Keratinocyte (primary cell): ENCODE results near the gene FOXL2NB. TPM values are rescaled to one million over a fixed set of nuclear protein-coding genes. Genes with fewer than 3 reads are reported as not detected.
A peak's percentile ranks its signal among the peaks of the same experiment; 100 is the strongest.

Source experiments
- DNase-seq: peaks from one replicate; pipeline ENCODE4 v3.0.0-alpha.2; 2011; ENCODE audit warnings: low read depth, missing footprints, low spot score
- FAIRE-seq: peaks from 2 replicates; lab custom pipeline; 2011; peaks lifted over from hg19 to GRCh38; lab: Jason Lieb, UNC
- H2AFZ ChIP-seq: 2 replicates; pipeline ENCODE4 v1.6.0; 2012; ENCODE audit warnings: low read length, control low read depth, inconsistent platforms; ENCODE audit not compliant: control insufficient read depth
- H3K27ac ChIP-seq: 2 replicates; pipeline ENCODE4 v1.5.1; 2011; ENCODE audit warnings: low read length; ENCODE audit not compliant: control insufficient read depth, insufficient read depth
- H3K27me3 ChIP-seq: 3 replicates; pipeline ENCODE4 v1.6.0; 2011; ENCODE audit warnings: low read length; ENCODE audit not compliant: control insufficient read depth, insufficient read depth; ENCODE audit errors: extremely low read depth
- H3K36me3 ChIP-seq, 2 experiments: 2 replicates in 1 of 2; 3 replicates in 1 of 2; pipeline ENCODE4 v1.5.1; 2011; ENCODE audit warnings: low read length in 2 of 2, mild to moderate bottlenecking in 1 of 2; ENCODE audit not compliant: control insufficient read depth in 2 of 2, insufficient read depth in 2 of 2; ENCODE audit errors: extremely low read depth in 1 of 2
- H3K4me1 ChIP-seq: 3 replicates; pipeline ENCODE4 v1.5.1; 2011; ENCODE audit warnings: low read length; ENCODE audit not compliant: control insufficient read depth, insufficient read depth; ENCODE audit errors: extremely low read depth
- H3K4me2 ChIP-seq: 3 replicates; pipeline ENCODE4 v1.6.0; 2011; ENCODE audit warnings: low read depth, low read length; ENCODE audit not compliant: control insufficient read depth, insufficient read depth; ENCODE audit errors: extremely low read depth
- H3K4me3 ChIP-seq, 3 experiments: fragments of 200-600 bp in 1 of 3; sonication (generic) in 1 of 3; 2 replicates in 2 of 3; 3 replicates in 1 of 3; pipeline ENCODE4 v1.5.1; 2011 to 2016; ENCODE audit warnings: low read length in 3 of 3, mild to moderate bottlenecking in 3 of 3, control low read depth in 2 of 3, inconsistent platforms in 1 of 3, low read depth in 1 of 3, mixed read lengths in 1 of 3, mixed run types in 1 of 3, moderate library complexity in 1 of 3; ENCODE audit not compliant: control insufficient read depth in 2 of 3, insufficient read depth in 2 of 3; ENCODE audit errors: extremely low read depth in 1 of 3
- H3K79me2 ChIP-seq: 2 replicates; pipeline ENCODE4 v1.6.0; 2012; ENCODE audit warnings: low read length; ENCODE audit not compliant: control insufficient read depth, insufficient read depth
- H3K9ac ChIP-seq: 3 replicates; pipeline ENCODE4 v1.6.0; 2011; ENCODE audit warnings: low read length; ENCODE audit not compliant: control insufficient read depth, insufficient read depth; ENCODE audit errors: extremely low read depth
- H3K9me1 ChIP-seq: 3 replicates; pipeline ENCODE4 v1.6.0; 2011; ENCODE audit warnings: low read length; ENCODE audit not compliant: control insufficient read depth, insufficient read depth; ENCODE audit errors: extremely low read depth
- H3K9me3 ChIP-seq: 2 replicates; pipeline ENCODE4 v1.5.1; 2012; ENCODE audit warnings: low read depth, low read length; ENCODE audit not compliant: control insufficient read depth
- H4K20me1 ChIP-seq: 3 replicates; pipeline ENCODE4 v1.6.0; 2011; ENCODE audit warnings: low read length; ENCODE audit not compliant: control insufficient read depth, insufficient read depth; ENCODE audit errors: extremely low read depth
- CTCF ChIP-seq, 3 experiments: IDR thresholded peaks in 1 of 3; conservative IDR thresholded peaks in 1 of 3; optimal IDR thresholded peaks in 1 of 3; 2 replicates in 2 of 3; 3 replicates in 1 of 3; pipeline versions ENCODE3 to v1.5.1; 2011; ENCODE audit warnings: low read length in 3 of 3, mild to moderate bottlenecking in 3 of 3, moderate library complexity in 2 of 3, control low read depth in 1 of 3, inconsistent platforms in 1 of 3; ENCODE audit not compliant: insufficient read depth in 2 of 3; ENCODE audit errors: extremely low read depth in 1 of 3
- EZH2 ChIP-seq: IDR thresholded peaks from one replicate; pipeline ENCODE4 v1.6.1; 2012; ENCODE audit warnings: inconsistent platforms, mild to moderate bottlenecking, low read length, moderate library complexity
- dilution Hi-C: fragments of 300-500 bp; cut with MboI; formaldehyde crosslinking; loops from one replicate; pipeline ENCODE4 v1.7.0; 2020; ENCODE audit warnings: low sequenced_read_pairs; ENCODE audit not compliant: extremely low pct_ligation_motif_present
- polyA plus RNA-seq, 5 experiments: library from polyadenylated mRNA; depleted of rRNA in 3 of 5; stranded (reverse) in 3 of 5; stranded (forward) in 1 of 5; unstranded in 1 of 5; fragments of >200 nt; gene quantifications; 1 replicate in 1 of 5; 2 replicates in 3 of 5; 3 replicates in 1 of 5; pipeline versions ENCODE4 v1.2.1 to v1.2.3, GENCODE V29; 2011 to 2012; ENCODE audit warnings: missing spikeins in 2 of 5, low read depth in 1 of 5, low replicate concordance in 1 of 5

The FOXL2NB gene
- polyA plus RNA-seq, 1 donor (not counting 4 experiments of a cell fraction or from before 2014, with no cell fraction given): 0.38 TPM

GRCh38 chr3:138909904-138910303 lies 37.1 kb upstream of the FOXL2NB start:
- dilution Hi-C loops: loop anchor here (25.0 kb wide), 1 partner anchor 98 kb away; no protein-coding TSS in a partner anchor
- Histone ChIP-seq H3K9me3 (no peaks in the 10 kb centered on the region), H3K4me1 (peaks cover 14% of the 10 kb centered on the region), H3K9ac (no peak overlapping the region), H3K79me2 (no peaks in the 10 kb centered on the region), H4K20me1 (no peaks in the 10 kb centered on the region), H3K27me3 (no peaks in the 10 kb centered on the region), H3K9me1 (no peaks in the 10 kb centered on the region), H3K4me3 (no peak overlapping the region), H2AFZ (no peak overlapping the region), H3K27ac (no peak overlapping the region), H3K4me2 (no peak overlapping the region), H3K36me3 (no peaks in the 10 kb centered on the region)
- DNase-seq (no peak), FAIRE-seq (no peak)
- no peak for TF ChIP-seq EZH2
- TF ChIP-seq CTCF (optimal IDR thresholded peaks at IDR 0.05 in 1 of 3, IDR thresholded peaks at IDR 0.05 in 1 of 3, conservative IDR thresholded peaks at IDR 0.05 in 1 of 3; ENCODE audit: extremely low read depth in 1 of 3, insufficient read depth in 2 of 3, low read length in 3 of 3): peak in 2 of 3 experiments; percentile 25 to 50

- no peaks in the 10 kb centered on the region for H4K20me1 ChIP-seq
- H3K9me3 ChIP-seq: no peaks in the 10 kb centered on the region
- no peak overlapping the region for H3K27ac ChIP-seq
- peaks cover 25% of the 10 kb centered on the region for H3K4me1 ChIP-seq
- H3K79me2 ChIP-seq: no peaks in the 10 kb centered on the region
- no peak overlapping the region for H3K9ac ChIP-seq
- H2AFZ ChIP-seq: no peak overlapping the region
- H3K36me3 ChIP-seq: no peaks in the 10 kb centered on the region
- H3K4me3 ChIP-seq: no peak overlapping the region
- DNase-seq (no peak), FAIRE-seq (no peak)
- dilution Hi-C loops: loop anchor here (25.0 kb wide), 1 partner anchor 99 kb away; no protein-coding TSS in a partner anchor
- TF ChIP-seq CTCF (optimal IDR thresholded peaks at IDR 0.05 in 1 of 3, IDR thresholded peaks at IDR 0.05 in 1 of 3, conservative IDR thresholded peaks at IDR 0.05 in 1 of 3; ENCODE audit: extremely low read depth in 1 of 3, insufficient read depth in 2 of 3, low read length in 3 of 3) (no peak), EZH2 (no peak)
- H3K4me2 ChIP-seq: no peak overlapping the region
- H3K9me1 ChIP-seq: no peaks in the 10 kb centered on the region
- H3K27me3 ChIP-seq: no peaks in the 10 kb centered on the region
Observed at GRCh38 chr3:138911621-138912020, 35.4 kb upstream of the FOXL2NB start.
